K562 (cell line): ENCODE results near the gene PLXDC2. TPM values are rescaled to one million over a fixed set of nuclear protein-coding genes. Genes with fewer than 3 reads are reported as not detected.

ENCODE experiments used
- ATAC-seq: fragments of 200-7000 bp; cut with Tn5 transposase; 3 replicates; pipeline ENCODE4 v1.9.1; 2020; ENCODE audit warnings: moderate library complexity
- BruUV-seq: library from RNA; stranded (reverse); fragments of 400-500 nt; replicated peaks from 2 replicates; lab custom pipeline; 2021; lab: Mats Ljungman, UMichigan
- CTCF ChIA-PET: fragments of 300-600 bp; formaldehyde crosslinking; extraction: SDS; loops from one replicate; lab custom pipeline; 2021; ENCODE audit warnings: low intra/inter-chr PET ratio; lab: Yijun Ruan, JAX
- POLR2A ChIA-PET: fragments of 300-600, 350-650 bp; sonication (Branson Sonifier 250); formaldehyde crosslinking; extraction: SDS; loops from one replicate; lab custom pipeline; 2021; ENCODE audit warnings: antibody characterized with exemption, inconsistent platforms; lab: Yijun Ruan, JAX
- DNase-seq, 4 experiments: peaks; one replicate each; pipeline versions ENCODE4 v3.0.0 to v3.0.0-alpha.2; 2011 to 2018; ENCODE audit warnings: low spot score in 3 of 4, mixed read lengths in 3 of 4; ENCODE audit errors: extremely low read depth in 1 of 4
- FAIRE-seq: peaks from 2 replicates; lab custom pipeline; 2011; peaks lifted over from hg19 to GRCh38; lab: Jason Lieb, UNC
- H2AFZ ChIP-seq: 2 replicates; pipeline ENCODE4 v1.6.0; 2011; ENCODE audit warnings: low read depth, low read length, control low read depth, inconsistent platforms
- H3K27ac ChIP-seq: fragments of 200-600 bp; 3 replicates; pipeline ENCODE4 v1.8.0; 2011; ENCODE audit warnings: low read depth, mild to moderate bottlenecking, control low read depth, inconsistent platforms, low read length, moderate library complexity, mixed read lengths; ENCODE audit errors: extremely low read depth
- H3K27me3 ChIP-seq, 2 experiments: fragments of 300-600 bp in 1 of 2; 2 replicates in 1 of 2; 3 replicates in 1 of 2; pipeline versions ENCODE4 v1.6.0 to v1.8.0; 2011; ENCODE audit warnings: inconsistent platforms in 2 of 2, low read length in 2 of 2, mild to moderate bottlenecking in 1 of 2, mixed read lengths in 1 of 2, moderate library complexity in 1 of 2; ENCODE audit not compliant: control insufficient read depth in 2 of 2, insufficient read depth in 2 of 2
- H3K36me3 ChIP-seq: fragments of 300-600 bp; 3 replicates; pipeline ENCODE4 v1.8.0; 2011; ENCODE audit warnings: mild to moderate bottlenecking, low read length, inconsistent platforms; ENCODE audit not compliant: control insufficient read depth, insufficient read depth
- H3K4me1 ChIP-seq, 2 experiments: fragments of 200-600 bp in 1 of 2; replicated peaks in 1 of 2; 2 replicates in 1 of 2; 3 replicates in 1 of 2; pipeline versions ENCODE4 v1.5.1 to v1.8.0; 2011; ENCODE audit warnings: inconsistent platforms in 2 of 2, low read length in 2 of 2, mild to moderate bottlenecking in 1 of 2, mixed read lengths in 1 of 2, moderate library complexity in 1 of 2; ENCODE audit not compliant: control insufficient read depth in 2 of 2, insufficient read depth in 2 of 2
- H3K4me2 ChIP-seq: 2 replicates; pipeline ENCODE4 v1.6.1; 2011; ENCODE audit warnings: low read length, control low read depth, inconsistent platforms, mixed read lengths; ENCODE audit not compliant: insufficient read depth
- H3K4me3 ChIP-seq: fragments of 200-600 bp; sonication (generic), shearing (Covaris generic); 2 replicates; pipeline ENCODE4 v1.5.1; 2016; ENCODE audit warnings: control low read depth, inconsistent platforms
- H3K79me2 ChIP-seq: fragments of 200-600 bp; 3 replicates; pipeline ENCODE4 v1.8.0; 2011; ENCODE audit warnings: low read length, inconsistent platforms; ENCODE audit not compliant: control insufficient read depth, insufficient read depth
- H3K9ac ChIP-seq, 2 experiments: 2 replicates each; pipeline versions ENCODE4 v1.6.0 to v1.6.1; 2011; ENCODE audit warnings: low read depth in 2 of 2, low read length in 2 of 2, control low read depth in 1 of 2, inconsistent platforms in 1 of 2, mild to moderate bottlenecking in 1 of 2, mixed read lengths in 1 of 2; ENCODE audit not compliant: insufficient read depth in 1 of 2
- H3K9me1 ChIP-seq: one replicate; pipeline ENCODE4 v1.6.0; 2011; ENCODE audit warnings: inconsistent platforms, mild to moderate bottlenecking, low read length, moderate library complexity; ENCODE audit not compliant: control insufficient read depth, insufficient read depth
- H3K9me3 ChIP-seq: replicated peaks from 2 replicates; pipeline ENCODE4 v1.5.1; 2011; ENCODE audit warnings: low read depth, low read length, inconsistent platforms; ENCODE audit not compliant: control insufficient read depth, insufficient read depth
- H4K20me1 ChIP-seq: replicated peaks from 2 replicates; pipeline ENCODE4 v1.6.1; 2011; ENCODE audit warnings: low read length, inconsistent platforms, mixed read lengths; ENCODE audit not compliant: control insufficient read depth, insufficient read depth
- DACH1 ChIP-seq: fragments of 450-650 bp; IDR thresholded peaks from 2 replicates; pipeline ENCODE4 v1.6.1; 2018; ENCODE audit not compliant: partially characterized antibody
- ELF4 ChIP-seq: fragments of 450-650 bp; formaldehyde crosslinking; IDR thresholded peaks from 2 replicates; pipeline ENCODE4 v1.4.0; 2022; ENCODE audit warnings: missing genetic modification characterization
- ELK3 ChIP-seq: fragments of 450-650 bp; formaldehyde crosslinking; IDR thresholded peaks from 2 replicates; pipeline ENCODE4 v1.4.0; 2020; ENCODE audit warnings: mild to moderate bottlenecking
- NFIX ChIP-seq: fragments of 250-450 bp; sonication (Bioruptor Pico); IDR thresholded peaks from 2 replicates; pipeline ENCODE4 v1.4.0; 2020; ENCODE audit warnings: low read depth, mild to moderate bottlenecking, moderate library complexity
- PTBP1 ChIP-seq: fragments of 200-400 bp; formaldehyde crosslinking; IDR thresholded peaks from 2 replicates; pipeline ENCODE4 v1.6.1; 2017; ENCODE audit warnings: low read depth, low read length
- ZNF512 ChIP-seq: IDR thresholded peaks from 2 replicates; pipeline ENCODE4 v1.6.1; 2016; ENCODE audit warnings: missing genetic modification characterization, missing compliant biosample characterization
- ZNF584 ChIP-seq: fragments of 200-800 bp; sonication (Bioruptor generic); IDR thresholded peaks from 2 replicates; pipeline ENCODE4 v1.6.1; 2016; ENCODE audit warnings: low read depth, mild to moderate bottlenecking, missing genetic modification characterization, missing compliant biosample characterization
- WGBS: fragments of 100-300 bp; shearing (Covaris generic); methylation state at CpG from one replicate; pipeline ENCODE4 v1.1.6; 2016; ENCODE audit warnings: low coverage, mixed read lengths; ENCODE audit not compliant: insufficient coverage; ENCODE audit errors: missing lambda C conversion rate; 5-methylcytosine and 5-hydroxymethylcytosine counted together
- in situ Hi-C: fragments of 300-500 bp; cut with MboI; formaldehyde crosslinking; loops from 4 replicates; pipeline ENCODE4 v1.15.0; 2018; ENCODE audit warnings: inconsistent platforms, mixed read lengths
- intact Hi-C: fragments of 100-400 bp; cut with micrococcal nuclease; formaldehyde crosslinking; loops from 2 replicates; pipeline ENCODE4 v1.14.2; 2022
- polyA plus RNA-seq, 8 experiments: library from polyadenylated mRNA; depleted of rRNA in 4 of 8; stranded (reverse) in 5 of 8; unstranded in 3 of 8; fragments of >200 nt; fragmentation: Nextera tagmentation in 2 of 8; fragmentation: Illumina TruSeq in 1 of 8; extraction: Ambion mirVana in 2 of 8; extraction: Trizol in 1 of 8; gene quantifications; 2 replicates each; pipeline versions ENCODE4 v1.2.1 to v1.2.3, GENCODE V29; 2011 to 2014; ENCODE audit warnings: inconsistent platforms in 1 of 8, missing spikeins in 1 of 8
- total RNA-seq, 7 experiments: library from RNA; depleted of rRNA in 6 of 7; stranded (reverse); fragments of >200 nt in 6 of 7; fragmentation: Illumina TruSeq in 2 of 7; extraction: Trizol in 2 of 7; gene quantifications; 2 replicates each; pipeline versions ENCODE4 v1.2.1 to v1.2.3, GENCODE V29; 2011 to 2021; ENCODE audit warnings: low replicate concordance in 1 of 7

The PLXDC2 gene
- total and polyA plus RNA-seq, 9 of the 15 experiments (the other 6 are each of a cell fraction or from before 2014, with no cell fraction given): 0.01 to 0.33 (median 0.10) TPM; not detected in 3

- DNase-seq (no peak), ATAC-seq (no peak), FAIRE-seq (no peak)
- Histone ChIP-seq H3K9me1 (no peaks in the 10 kb centered on the region), H3K79me2 (no peaks in the 10 kb centered on the region), H3K4me1 (no peaks in the 10 kb centered on the region), H3K4me2 (no peak overlapping the region), H3K36me3 (no peaks in the 10 kb centered on the region), H2AFZ (no peak overlapping the region), H3K9me3 (no peaks in the 10 kb centered on the region), H3K27ac (no peak overlapping the region), H3K4me3 (no peak overlapping the region), H3K9ac (no peak overlapping the region), H3K27me3 (no peaks in the 10 kb centered on the region), H4K20me1 (no peaks in the 10 kb centered on the region)
- CTCF ChIA-PET: no interaction called here
- TF ChIP-seq DACH1: no peak
- TF ChIP-seq NFIX (CRISPR knock-in tag): no peak
- TF ChIP-seq ZNF512 (tag): no peak
- TF ChIP-seq ZNF584 (CRISPR knock-in tag): no peak
- no peak for TF ChIP-seq ELK3 (CRISPR knock-in tag)
- no peak for TF ChIP-seq ELF4 (CRISPR knock-in tag)
- TF ChIP-seq PTBP1: no peak
- in situ Hi-C loops (no loop called here), intact Hi-C loops (no loop called here)
- 4% methylated on average over 5 of the region's 5 CpGs for WGBS
- BruUV-seq: no TSS peak
- POLR2A ChIA-PET: no interaction called here
These were observed 275.5 kb downstream of the PLXDC2 start for GRCh38 chr10:20091698-20092097.
